Gastroesophageal sphincter (tissue), 3 donors: ENCODE results near the gene PTPN4.

ENCODE experiments used
- CTCF ChIP-seq, 4 experiments: fragments of 200-600 bp in 2 of 4; fragments of 450-650 bp in 2 of 4; sonication (generic) in 1 of 4; IDR thresholded peaks; one replicate each; pipeline ENCODE4 v1.5.1; 2017 to 2019; ENCODE audit warnings: antibody characterized with exemption in 4 of 4, mild to moderate bottlenecking in 2 of 4, moderate library complexity in 2 of 4
- POLR2A ChIP-seq, 2 donors: fragments of 450-650 bp; IDR thresholded peaks; one replicate each; pipeline ENCODE4 v1.6.1; 2017; ENCODE audit warnings: antibody characterized with exemption in 2 of 2, mild to moderate bottlenecking in 2 of 2, moderate library complexity in 1 of 2
- POLR2AphosphoS5 ChIP-seq: sonication (generic); formaldehyde crosslinking; IDR thresholded peaks from one replicate; pipeline ENCODE4 v1.6.1; 2017; ENCODE audit warnings: antibody characterized with exemption

- TF ChIP-seq CTCF (IDR thresholded peaks at IDR 0.05) = peak; percentile 40 to 67 (median 58)
- TF ChIP-seq POLR2A (IDR thresholded peaks at IDR 0.05) = no peak
- no peak for TF ChIP-seq POLR2AphosphoS5
These were observed 64.1 kb downstream of the PTPN4 start for GRCh38 chr2:119823734-119824334.
